Measurements from ENCODE around the gene RAB11B. TPM values are rescaled to one million over a fixed set of nuclear protein-coding genes. Genes with fewer than 3 reads are reported as not detected.

RAB11B gene
- total RNA-seq, 1 donor from 2014 or later = 70.8 TPM

DNA sequence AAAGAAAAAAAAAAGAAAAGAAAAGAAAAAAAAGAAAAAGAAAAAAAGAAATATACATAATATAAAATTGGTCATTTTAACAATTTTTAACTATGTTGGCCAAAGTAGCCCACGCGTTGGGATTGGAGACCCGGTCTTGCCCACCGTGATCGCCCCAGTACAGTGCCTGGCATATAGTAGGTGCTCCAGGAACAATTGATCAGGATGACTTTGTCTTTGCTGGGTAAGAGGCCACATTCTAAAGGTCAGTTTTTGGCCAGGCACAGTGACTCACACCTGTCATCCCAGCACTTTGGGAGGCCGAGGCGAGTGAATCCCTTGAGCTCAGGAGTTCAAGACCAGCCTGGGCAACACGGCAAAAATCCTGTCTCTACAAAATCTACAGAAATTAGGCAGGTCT, 30.0 kb upstream of the RAB11B start:
- Histone ChIP-seq H3K27me3 (no peaks in the 10 kb centered on the region), H3K4me3 (no peak overlapping the region), H3K4me1 (peaks cover 14 to 19% of the 10 kb centered on the region in 2 donors), H3K27ac (no peak overlapping the region), H3K36me3 (no peaks in the 10 kb centered on the region), H3K9me3 (no peaks in the 10 kb centered on the region)
- TF ChIP-seq, protein P1, sequence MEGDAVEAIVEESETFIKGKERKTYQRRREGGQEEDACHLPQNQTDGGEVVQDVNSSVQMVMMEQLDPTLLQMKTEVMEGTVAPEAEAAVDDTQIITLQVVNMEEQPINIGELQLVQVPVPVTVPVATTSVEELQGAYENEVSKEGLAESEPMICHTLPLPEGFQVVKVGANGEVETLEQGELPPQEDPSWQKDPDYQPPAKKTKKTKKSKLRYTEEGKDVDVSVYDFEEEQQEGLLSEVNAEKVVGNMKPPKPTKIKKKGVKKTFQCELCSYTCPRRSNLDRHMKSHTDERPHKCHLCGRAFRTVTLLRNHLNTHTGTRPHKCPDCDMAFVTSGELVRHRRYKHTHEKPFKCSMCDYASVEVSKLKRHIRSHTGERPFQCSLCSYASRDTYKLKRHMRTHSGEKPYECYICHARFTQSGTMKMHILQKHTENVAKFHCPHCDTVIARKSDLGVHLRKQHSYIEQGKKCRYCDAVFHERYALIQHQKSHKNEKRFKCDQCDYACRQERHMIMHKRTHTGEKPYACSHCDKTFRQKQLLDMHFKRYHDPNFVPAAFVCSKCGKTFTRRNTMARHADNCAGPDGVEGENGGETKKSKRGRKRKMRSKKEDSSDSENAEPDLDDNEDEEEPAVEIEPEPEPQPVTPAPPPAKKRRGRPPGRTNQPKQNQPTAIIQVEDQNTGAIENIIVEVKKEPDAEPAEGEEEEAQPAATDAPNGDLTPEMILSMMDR (IDR thresholded peaks at IDR 0.05) = no peak
- no peak for DNase-seq (ENCODE audit: low spot score in 2 of 2)
- intact Hi-C loops (cut with DNase I) = no loop called here

DNA sequence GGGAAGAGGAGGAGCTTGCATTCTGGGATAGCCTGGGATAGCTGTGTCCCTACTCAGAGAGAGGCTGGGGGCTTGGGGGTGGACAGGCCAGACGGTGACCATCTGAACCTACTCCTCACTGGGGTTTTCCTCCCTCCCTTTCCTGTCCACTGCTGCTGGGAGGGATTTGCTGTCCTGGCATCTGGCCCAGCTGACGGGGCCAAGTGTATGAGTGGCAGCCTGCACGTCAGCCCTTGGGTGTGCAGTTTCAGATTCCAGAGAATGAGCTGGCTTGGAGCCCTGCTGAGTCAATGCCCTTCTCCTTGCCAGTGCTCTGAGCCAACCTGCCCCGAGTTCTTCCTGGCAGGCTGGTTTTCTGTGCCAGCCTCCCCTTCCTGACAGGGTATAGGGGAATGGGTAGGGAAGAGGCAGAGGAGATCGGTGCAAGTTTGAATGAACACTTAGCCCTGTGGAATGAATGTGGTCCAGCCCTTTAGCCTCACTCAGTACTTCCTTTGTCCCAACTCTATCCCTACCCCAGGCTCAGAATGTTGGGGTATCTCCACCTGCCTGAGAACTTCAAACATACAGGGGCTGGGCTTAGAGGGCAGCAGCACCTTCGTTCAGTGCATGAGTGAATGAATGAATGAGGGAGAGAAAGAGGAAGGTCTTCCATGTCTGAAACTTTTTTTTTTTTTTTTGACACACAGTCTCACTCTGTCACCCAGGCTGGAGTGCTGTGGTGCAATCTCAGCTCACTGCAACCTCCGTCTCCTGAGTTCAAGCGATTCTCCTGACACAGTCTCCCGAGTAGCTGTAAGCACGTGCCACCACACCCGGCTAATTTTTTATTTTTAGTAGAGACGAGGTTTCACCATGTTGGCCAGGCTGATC, 28.0 kb upstream of the RAB11B start:
- H3K4me1 ChIP-seq = peaks cover 14 to 28% of the 10 kb centered on the region in 2 donors
- H3K27ac ChIP-seq = peak overlapping the region; percentile 92 to 94
- H3K36me3 ChIP-seq = no peaks in the 10 kb centered on the region
- intact Hi-C loops (cut with DNase I) = loop anchor here (1.0 to 2.0 kb wide), 3 partner anchors 8 to 83 kb away; partner anchors contain the start of genes HNRNPM and RAB11B
- no peaks in the 10 kb centered on the region for H3K27me3 ChIP-seq
- peak; percentile 94 to 99 for DNase-seq (ENCODE audit: low spot score in 2 of 2)
- H3K4me3 ChIP-seq = peak overlapping the region in 1 of 2 donors; percentile 78
- TF ChIP-seq, protein P1 (IDR thresholded peaks at IDR 0.05) = no peak
- H3K9me3 ChIP-seq = no peaks in the 10 kb centered on the region

DNA sequence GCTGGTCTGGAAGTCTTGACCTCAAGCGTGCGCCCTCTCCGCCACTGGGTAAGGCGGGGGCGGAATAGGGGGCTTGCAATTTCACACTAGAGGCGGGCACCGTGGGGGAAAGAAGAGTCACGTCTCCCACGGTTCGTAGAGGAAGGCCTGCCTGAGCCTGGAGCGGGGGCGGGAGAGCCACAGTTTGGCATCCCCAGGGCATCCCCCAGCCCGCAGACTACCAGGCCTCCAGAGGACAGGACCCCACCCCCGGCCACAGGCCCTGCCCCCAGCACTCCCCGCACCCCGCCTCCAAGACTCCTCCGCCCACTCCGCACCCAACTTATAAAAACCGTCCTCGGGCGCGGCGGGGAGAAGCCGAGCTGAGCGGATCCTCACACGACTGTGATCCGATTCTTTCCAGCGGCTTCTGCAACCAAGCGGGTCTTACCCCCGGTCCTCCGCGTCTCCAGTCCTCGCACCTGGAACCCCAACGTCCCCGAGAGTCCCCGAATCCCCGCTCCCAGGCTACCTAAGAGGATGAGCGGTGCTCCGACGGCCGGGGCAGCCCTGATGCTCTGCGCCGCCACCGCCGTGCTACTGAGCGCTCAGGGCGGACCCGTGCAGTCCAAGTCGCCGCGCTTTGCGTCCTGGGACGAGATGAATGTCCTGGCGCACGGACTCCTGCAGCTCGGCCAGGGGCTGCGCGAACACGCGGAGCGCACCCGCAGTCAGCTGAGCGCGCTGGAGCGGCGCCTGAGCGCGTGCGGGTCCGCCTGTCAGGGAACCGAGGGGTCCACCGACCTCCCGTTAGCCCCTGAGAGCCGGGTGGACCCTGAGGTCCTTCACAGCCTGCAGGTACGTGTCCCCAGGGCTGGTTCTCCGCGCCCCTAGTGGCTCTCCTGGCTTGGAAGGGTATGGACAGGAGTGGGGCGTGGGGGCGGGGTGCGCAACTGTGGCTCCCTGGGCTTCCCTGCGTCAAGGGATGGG, 26.1 kb upstream of the RAB11B start, which contains the start of gene ANGPTL4:
TSS of gene ANGPTL4 (plus strand) at position 353 of the 969 bp plus-strand sequence. CDS start at position 520, 167 bp downstream.
- DNase-seq (ENCODE audit: low spot score in 2 of 2) = peak in 1 of 2 donors; percentile 86
- intact Hi-C loops (cut with DNase I) = loop anchor here (2.0 kb wide), 1 partner anchor 81 kb away; the partner anchor contains the start of gene HNRNPM
- Histone ChIP-seq H3K36me3 (no peaks in the 10 kb centered on the region), H3K27ac (peak within 1 kb of the TSS; percentile 92 to 94), H3K4me3 (peak within 1 kb of the TSS; percentile 70 to 78), H3K4me1 (peaks cover 20 to 38% of the 10 kb centered on the region in 2 donors), H3K9me3 (no peaks in the 10 kb centered on the region), H3K27me3 (no peaks in the 10 kb centered on the region)
- TF ChIP-seq, protein P1 (IDR thresholded peaks at IDR 0.05) = peak in 1 of 3 experiments; percentile 22

DNA sequence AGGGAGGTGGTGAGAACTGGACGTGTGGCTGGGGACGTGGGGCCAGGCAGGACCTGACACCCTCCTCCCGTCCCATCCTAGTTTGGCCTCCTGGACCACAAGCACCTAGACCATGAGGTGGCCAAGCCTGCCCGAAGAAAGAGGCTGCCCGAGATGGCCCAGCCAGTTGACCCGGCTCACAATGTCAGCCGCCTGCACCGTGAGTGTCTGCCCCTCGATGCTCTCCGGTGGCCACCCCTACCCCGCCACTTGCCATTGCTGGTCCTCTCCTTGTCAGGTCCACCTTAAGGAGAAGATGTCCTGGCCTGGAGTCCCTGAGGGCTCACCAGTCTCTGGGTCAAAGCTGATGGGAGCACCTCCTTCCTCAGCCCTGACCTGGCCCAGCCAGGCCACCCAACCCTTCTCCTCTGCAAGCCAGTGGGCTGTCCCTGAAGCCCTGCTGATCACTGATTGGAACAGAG, 24.0 kb upstream of the RAB11B start:
- Histone ChIP-seq H3K9me3 (no peaks in the 10 kb centered on the region), H3K4me3 (peak overlapping the region; percentile 27 to 50), H3K36me3 (peaks cover 0 to 2% of the 10 kb centered on the region in 2 donors), H3K27me3 (no peaks in the 10 kb centered on the region), H3K27ac (peak overlapping the region in 1 of 2 donors; percentile 81), H3K4me1 (peaks cover 20 to 38% of the 10 kb centered on the region in 2 donors)
- TF ChIP-seq, protein P1 (IDR thresholded peaks at IDR 0.05) = no peak
- DNase-seq (ENCODE audit: low spot score in 2 of 2) = no peak
- intact Hi-C loops (cut with DNase I) = no loop called here

DNA sequence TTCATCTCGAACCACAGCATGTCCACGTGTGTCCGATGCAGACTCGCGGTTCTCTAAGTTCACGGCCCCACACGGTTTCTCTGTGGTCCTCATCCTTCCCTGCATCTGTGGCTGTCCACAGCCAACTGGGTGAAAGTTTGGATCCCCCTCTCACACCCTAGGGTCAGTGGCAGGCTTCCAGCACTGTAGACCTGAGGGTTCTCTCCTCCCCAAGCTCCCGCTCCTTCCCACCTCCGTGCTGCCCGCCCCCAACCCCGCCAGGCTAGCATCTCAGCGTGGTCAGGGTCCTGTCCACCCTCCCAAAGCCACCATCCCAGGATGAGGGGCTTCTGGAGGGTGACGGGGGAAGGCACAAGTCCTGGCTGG, 23.2 kb upstream of the RAB11B start:
- DNase-seq (ENCODE audit: low spot score in 2 of 2) = no peak
- no peaks in the 10 kb centered on the region for H3K9me3 ChIP-seq
- peak overlapping the region; percentile 37 to 81 for H3K27ac ChIP-seq
- peaks cover 15 to 34% of the 10 kb centered on the region in 2 donors for H3K4me1 ChIP-seq
- TF ChIP-seq, protein P1 (IDR thresholded peaks at IDR 0.05) = no peak
- H3K36me3 ChIP-seq = peaks cover 0 to 6% of the 10 kb centered on the region in 2 donors
- H3K4me3 ChIP-seq = peak overlapping the region; percentile 27 to 50
- intact Hi-C loops (cut with DNase I) = no loop called here
- no peaks in the 10 kb centered on the region for H3K27me3 ChIP-seq
